ENCODE data around the gene OR6C2.
"Not testable (repeated sequence)": the region's sequence is repeated elsewhere in the genome, so short reads cannot be mapped to it uniquely, and the experiment has no call there.

OR6C2 gene

GRCh38 chr12:55443776-55444175 is at the start of gene OR6C2:
Gene OR6C2, plus strand, starts transcription at chr12:55444076. Its CDS starts 8,138 bp downstream, at chr12:55452214.
- DNase-seq (ENCODE audit: low read depth in 2 of 2) = no peak

GRCh38 chr12:55396326-55396725 is 47.5 kb upstream of the OR6C2 start:
- DNase-seq (ENCODE audit: low read depth in 2 of 2) = no peak

- DNase-seq (ENCODE audit: low read depth in 2 of 2) = no peak
These were observed 43.6 kb upstream of the OR6C2 start, which contains the start of gene OR6C65 for GRCh38 chr12:55400229-55400628. Gene OR6C65, plus strand, starts transcription at chr12:55400529. Its CDS starts 0 bp downstream, at chr12:55400529.

- DNase-seq (ENCODE audit: low read depth in 2 of 2) = no peak
These were observed 36.0 kb upstream of the OR6C2 start for GRCh38 chr12:55407866-55408265.

GRCh38 chr12:55409133-55409532 is 34.7 kb upstream of the OR6C2 start:
- not testable (repeated sequence) for DNase-seq (ENCODE audit: low read depth in 2 of 2)

- DNase-seq (ENCODE audit: low read depth in 2 of 2) = not testable (repeated sequence)
These were observed 31.7 kb upstream of the OR6C2 start for GRCh38 chr12:55412138-55412537.

GRCh38 chr12:55413498-55414388 is 30.1 kb upstream of the OR6C2 start:
- not testable (repeated sequence) for DNase-seq (ENCODE audit: low read depth in 2 of 2)

- not testable (repeated sequence) for DNase-seq (ENCODE audit: low read depth in 2 of 2)
These were observed 29.5 kb upstream of the OR6C2 start for GRCh38 chr12:55414396-55414823.

GRCh38 chr12:55414889-55415288 is 29.0 kb upstream of the OR6C2 start:
- DNase-seq (ENCODE audit: low read depth in 2 of 2) = not testable (repeated sequence)

GRCh38 chr12:55416961-55417360 is 26.9 kb upstream of the OR6C2 start:
- no peak for DNase-seq (ENCODE audit: low read depth in 2 of 2)

- no peak for DNase-seq (ENCODE audit: low read depth in 2 of 2)
These were observed 23.4 kb upstream of the OR6C2 start for GRCh38 chr12:55420307-55420962.

- no peak for DNase-seq (ENCODE audit: low read depth in 2 of 2)
These were observed 17.9 kb upstream of the OR6C2 start, which contains the start of gene OR6C76 for GRCh38 chr12:55425954-55426353. Gene OR6C76, plus strand, starts transcription at chr12:55426254. Its CDS starts 0 bp downstream, at chr12:55426254.

GRCh38 chr12:55428331-55429243 is 15.3 kb upstream of the OR6C2 start:
- DNase-seq (ENCODE audit: low read depth in 2 of 2) = no peak

GRCh38 chr12:55441233-55441632 is 2.6 kb upstream of the OR6C2 start:
- DNase-seq (ENCODE audit: low read depth in 2 of 2) = not testable (repeated sequence)

- DNase-seq (ENCODE audit: low read depth in 2 of 2) = no peak
These were observed 1.5 kb downstream of the OR6C2 start for GRCh38 chr12:55445357-55445756.

- DNase-seq (ENCODE audit: low read depth in 2 of 2) = no peak
These were observed 2.5 kb downstream of the OR6C2 start for GRCh38 chr12:55446326-55446725.

GRCh38 chr12:55448825-55449224 is 4.9 kb downstream of the OR6C2 start:
- DNase-seq (ENCODE audit: low read depth in 2 of 2) = no peak

- not testable (repeated sequence) for DNase-seq (ENCODE audit: low read depth in 2 of 2)
These were observed 21.1 kb downstream of the OR6C2 start for GRCh38 chr12:55464926-55465325.

- DNase-seq (ENCODE audit: low read depth in 2 of 2) = no peak
These were observed 24.0 kb downstream of the OR6C2 start for GRCh38 chr12:55467836-55468235.

GRCh38 chr12:55469291-55469690 is 25.4 kb downstream of the OR6C2 start:
- no peak for DNase-seq (ENCODE audit: low read depth in 2 of 2)

GRCh38 chr12:55470088-55470829 is 26.4 kb downstream of the OR6C2 start, which contains the start of gene OR6C70:
Gene OR6C70, minus strand, starts transcription at chr12:55470138. Its CDS starts 0 bp downstream, at chr12:55470138.
- no peak for DNase-seq (ENCODE audit: low read depth in 2 of 2)

Measured in stimulated activated CD8-positive, alpha-beta memory T cell treated with anti-CD3 and anti-CD28 coated beads, Interleukin-2, amount 100 ng/mL, for 1 hour (primary cell).